ENCODE measurements around the gene TEX19.

The TEX19 gene

GRCh38 chr17:82321947-82322466 lies 37.0 kb upstream of the TEX19 start:
- Mint-ChIP-seq H3K4me3 (no peak overlapping the region), H3K27ac (no peak overlapping the region), H3K36me3 (ENCODE audit: low read depth) (no peaks in the 10 kb centered on the region), H3K4me1 (peaks cover 17% of the 10 kb centered on the region), H3K27me3 (ENCODE audit: low read depth, poor library complexity) (peaks cover 10% of the 10 kb centered on the region), H3K9me3 (no peaks in the 10 kb centered on the region)
- no peak for TF ChIP-seq CTCF (IDR thresholded peaks at IDR 0.05)
- DNase-seq: no peak

- Mint-ChIP-seq H3K36me3 (ENCODE audit: low read depth) (no peaks in the 10 kb centered on the region), H3K4me1 (peaks cover 21% of the 10 kb centered on the region), H3K27ac (no peak overlapping the region), H3K27me3 (ENCODE audit: low read depth, poor library complexity) (peaks cover 10% of the 10 kb centered on the region), H3K9me3 (no peaks in the 10 kb centered on the region), H3K4me3 (no peak overlapping the region)
- DNase-seq: no peak
- no peak for TF ChIP-seq CTCF (IDR thresholded peaks at IDR 0.05)
These were observed 36.3 kb upstream of the TEX19 start for GRCh38 chr17:82322526-82323453.

GRCh38 chr17:82323514-82324234 lies 35.4 kb upstream of the TEX19 start:
- DNase-seq: no peak
- H3K27me3 Mint-ChIP-seq (ENCODE audit: low read depth, poor library complexity): peaks cover 10% of the 10 kb centered on the region
- H3K4me1 Mint-ChIP-seq: peaks cover 25% of the 10 kb centered on the region
- no peak overlapping the region for H3K27ac Mint-ChIP-seq
- H3K4me3 Mint-ChIP-seq: no peak overlapping the region
- H3K9me3 Mint-ChIP-seq: no peaks in the 10 kb centered on the region
- no peaks in the 10 kb centered on the region for H3K36me3 Mint-ChIP-seq (ENCODE audit: low read depth)
- no peak for TF ChIP-seq CTCF (IDR thresholded peaks at IDR 0.05)

GRCh38 chr17:82324566-82325285 lies 34.3 kb upstream of the TEX19 start:
- H3K27me3 Mint-ChIP-seq (ENCODE audit: low read depth, poor library complexity): peaks cover 12% of the 10 kb centered on the region
- H3K4me1 Mint-ChIP-seq: peaks cover 29% of the 10 kb centered on the region
- no peak overlapping the region for H3K4me3 Mint-ChIP-seq
- H3K9me3 Mint-ChIP-seq: no peaks in the 10 kb centered on the region
- DNase-seq: no peak
- no peak for TF ChIP-seq CTCF (IDR thresholded peaks at IDR 0.05)
- no peaks in the 10 kb centered on the region for H3K36me3 Mint-ChIP-seq (ENCODE audit: low read depth)
- H3K27ac Mint-ChIP-seq: no peak overlapping the region

GRCh38 chr17:82325286-82326180 lies 33.5 kb upstream of the TEX19 start:
- H3K36me3 Mint-ChIP-seq (ENCODE audit: low read depth): no peaks in the 10 kb centered on the region
- no peak for TF ChIP-seq CTCF (IDR thresholded peaks at IDR 0.05)
- no peak overlapping the region for H3K27ac Mint-ChIP-seq
- no peaks in the 10 kb centered on the region for H3K9me3 Mint-ChIP-seq
- peaks cover 29% of the 10 kb centered on the region for H3K4me1 Mint-ChIP-seq
- no peak overlapping the region for H3K4me3 Mint-ChIP-seq
- H3K27me3 Mint-ChIP-seq (ENCODE audit: low read depth, poor library complexity): peaks cover 17% of the 10 kb centered on the region
- DNase-seq: no peak

All from nephron progenitor cell (in vitro differentiated cells).